GM12878 (cell line): Measurements from ENCODE around the gene HEPHL1.

Experiments
- CHD2 ChIP-seq: IDR thresholded peaks from 2 replicates; pipeline ENCODE4 v1.6.1; 2011; ENCODE audit warnings: low read depth, low read length, improper control_type of control experiment, borderline replicate concordance
- EP300 ChIP-seq, 2 experiments: fragments of 150-350 bp in 1 of 2; IDR thresholded peaks; 2 replicates each; pipeline ENCODE4 v1.6.1; 2011 to 2012; ENCODE audit warnings: low read depth in 2 of 2, low read length in 2 of 2, borderline replicate concordance in 1 of 2, improper control_type of control experiment in 1 of 2, inconsistent platforms in 1 of 2; ENCODE audit not compliant: control insufficient read depth in 1 of 2
- RFX5 ChIP-seq: IDR thresholded peaks from 2 replicates; pipeline ENCODE4 v1.6.1; 2011; ENCODE audit warnings: low read depth, low read length, improper control_type of control experiment

- no peak for TF ChIP-seq EP300 (IDR thresholded peaks at IDR 0.05; ENCODE audit: borderline replicate concordance in 1 of 2, control insufficient read depth in 1 of 2, low read depth in 2 of 2, low read length in 2 of 2)
- TF ChIP-seq CHD2: no peak
- TF ChIP-seq RFX5: no peak
These were observed 34.4 kb upstream of the HEPHL1 start for GRCh38 chr11:93986716-93987115.
